ENCODE measurements around the gene TM9SF4. TPM values are rescaled to one million over a fixed set of nuclear protein-coding genes. Genes with fewer than 3 reads are reported as not detected.

TM9SF4 gene
- total RNA-seq, 4 donors from 2014 or later: 17.2 to 24.8 (median 22.1) TPM

DNA sequence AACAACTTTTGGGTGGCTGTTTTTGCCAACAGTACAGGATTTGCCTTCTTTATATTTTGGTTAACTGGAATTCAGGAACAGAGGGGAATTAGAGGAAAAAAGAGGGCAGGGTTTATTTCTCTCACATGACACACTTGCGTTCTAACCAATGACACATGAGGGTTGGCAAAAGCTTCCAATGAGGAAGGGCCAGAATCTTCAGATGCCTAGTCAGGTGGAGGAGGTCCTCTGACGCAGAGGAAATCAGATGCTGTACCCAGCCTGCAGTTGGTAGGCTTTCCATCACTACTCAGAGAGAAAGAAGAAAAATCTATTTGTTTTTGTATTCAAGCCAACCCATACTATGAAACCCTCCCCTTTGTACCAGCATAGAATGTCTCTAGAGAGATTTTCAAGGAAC is 20.8 kb downstream of the TM9SF4 start:
- TF ChIP-seq, protein P1, sequence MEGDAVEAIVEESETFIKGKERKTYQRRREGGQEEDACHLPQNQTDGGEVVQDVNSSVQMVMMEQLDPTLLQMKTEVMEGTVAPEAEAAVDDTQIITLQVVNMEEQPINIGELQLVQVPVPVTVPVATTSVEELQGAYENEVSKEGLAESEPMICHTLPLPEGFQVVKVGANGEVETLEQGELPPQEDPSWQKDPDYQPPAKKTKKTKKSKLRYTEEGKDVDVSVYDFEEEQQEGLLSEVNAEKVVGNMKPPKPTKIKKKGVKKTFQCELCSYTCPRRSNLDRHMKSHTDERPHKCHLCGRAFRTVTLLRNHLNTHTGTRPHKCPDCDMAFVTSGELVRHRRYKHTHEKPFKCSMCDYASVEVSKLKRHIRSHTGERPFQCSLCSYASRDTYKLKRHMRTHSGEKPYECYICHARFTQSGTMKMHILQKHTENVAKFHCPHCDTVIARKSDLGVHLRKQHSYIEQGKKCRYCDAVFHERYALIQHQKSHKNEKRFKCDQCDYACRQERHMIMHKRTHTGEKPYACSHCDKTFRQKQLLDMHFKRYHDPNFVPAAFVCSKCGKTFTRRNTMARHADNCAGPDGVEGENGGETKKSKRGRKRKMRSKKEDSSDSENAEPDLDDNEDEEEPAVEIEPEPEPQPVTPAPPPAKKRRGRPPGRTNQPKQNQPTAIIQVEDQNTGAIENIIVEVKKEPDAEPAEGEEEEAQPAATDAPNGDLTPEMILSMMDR (IDR thresholded peaks at IDR 0.05; ENCODE audit: low read depth): no peak

DNA sequence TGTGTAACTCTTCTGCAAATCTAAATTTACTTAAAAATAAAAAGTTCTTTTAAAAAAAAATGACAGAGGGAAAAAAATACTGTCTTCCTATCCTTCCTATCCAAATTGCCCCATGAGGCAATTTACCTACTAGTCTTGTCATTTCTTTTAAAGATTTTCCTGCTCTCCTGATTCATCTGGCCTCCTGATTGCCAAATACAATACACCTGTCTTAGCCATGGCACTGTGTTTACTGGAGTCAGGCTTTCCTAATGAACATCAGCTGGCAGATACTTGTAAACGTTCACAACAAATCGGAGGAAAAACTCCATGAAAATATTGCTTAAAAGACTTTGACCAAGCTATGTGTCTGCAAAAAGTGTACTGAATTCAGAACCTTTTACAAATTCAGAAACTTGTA is 21.5 kb downstream of the TM9SF4 start:
- TF ChIP-seq, protein P1 (IDR thresholded peaks at IDR 0.05; ENCODE audit: low read depth): no peak

DNA sequence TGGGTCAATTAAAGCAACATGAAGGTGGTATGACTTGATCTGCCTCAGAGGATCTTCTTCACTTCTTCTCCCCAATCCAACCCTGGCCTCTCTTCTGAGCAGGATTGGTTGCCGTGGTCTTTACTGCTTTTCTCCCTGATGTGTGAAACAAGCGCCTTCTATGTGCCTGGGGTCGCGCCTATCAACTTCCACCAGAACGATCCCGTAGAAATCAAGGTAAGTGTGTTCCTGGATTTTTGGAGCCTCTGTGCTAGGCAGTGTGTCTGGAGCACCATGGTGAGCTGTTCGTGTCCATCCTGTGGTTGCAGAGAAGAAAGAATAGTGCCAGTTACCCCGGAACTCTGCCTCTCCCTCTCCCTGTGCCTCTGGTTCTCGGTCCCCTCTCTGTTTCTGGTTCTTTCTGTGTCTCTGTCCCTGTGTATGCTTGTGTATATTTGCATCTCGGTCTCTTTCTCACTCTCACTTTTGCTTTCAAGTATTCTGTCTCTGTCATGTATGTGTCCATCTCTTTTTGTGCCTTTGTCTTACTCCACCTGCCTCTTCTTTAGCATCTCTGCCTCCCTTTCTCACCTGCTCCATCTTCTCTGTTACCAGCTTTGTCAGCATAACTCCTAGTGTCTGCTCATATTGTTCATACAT is 23.5 kb downstream of the TM9SF4 start:
- TF ChIP-seq, protein P1 (IDR thresholded peaks at IDR 0.05; ENCODE audit: low read depth): no peak

- TF ChIP-seq, protein P1 (IDR thresholded peaks at IDR 0.05; ENCODE audit: low read depth): no peak
These were observed 24.5 kb downstream of the TM9SF4 start for GRCh38 chr20:32134026-32134425.

- TF ChIP-seq, protein P1 (IDR thresholded peaks at IDR 0.05; ENCODE audit: low read depth): no peak
These were observed 26.5 kb downstream of the TM9SF4 start for GRCh38 chr20:32135983-32136515.

DNA sequence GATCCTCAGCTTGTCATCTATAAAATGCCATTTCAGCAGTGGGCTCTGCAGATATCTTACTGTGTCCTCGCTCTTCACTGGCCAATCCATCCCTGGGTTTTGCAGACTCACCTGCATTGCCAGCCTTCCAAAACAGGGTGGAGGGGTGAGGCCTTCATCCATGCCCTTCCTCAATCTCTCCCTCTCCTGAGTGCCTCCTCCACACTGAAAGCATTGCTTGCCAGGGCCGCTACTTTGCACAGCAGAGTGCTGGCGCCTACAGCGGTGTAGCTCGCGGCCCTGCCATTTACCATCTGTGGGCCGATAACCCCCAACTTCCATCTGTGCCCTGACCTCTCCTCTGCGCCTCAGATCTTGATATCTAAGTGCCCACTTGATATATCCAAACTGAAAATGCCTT is 29.4 kb downstream of the TM9SF4 start:
- TF ChIP-seq, protein P1 (IDR thresholded peaks at IDR 0.05; ENCODE audit: low read depth): no peak

DNA sequence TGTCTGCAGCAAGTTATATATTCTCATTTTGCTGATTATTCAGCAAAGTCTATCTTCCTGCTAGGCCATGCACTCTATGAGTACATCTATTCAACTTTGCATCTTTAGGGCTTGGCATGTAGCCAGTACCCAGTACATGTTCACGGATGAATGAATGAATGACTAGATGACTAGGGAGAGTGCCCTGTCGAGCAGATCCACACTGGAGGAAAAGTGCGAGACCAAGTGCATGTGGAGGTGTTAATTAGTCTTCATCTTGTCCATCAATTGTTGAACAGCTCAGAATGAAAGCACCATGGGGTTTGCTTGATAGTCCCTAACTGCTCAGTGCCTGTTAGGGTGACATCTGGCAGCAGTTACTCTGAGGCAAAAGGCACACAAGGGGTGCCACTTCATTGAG is 30.4 kb downstream of the TM9SF4 start:
- TF ChIP-seq, protein P1 (IDR thresholded peaks at IDR 0.05; ENCODE audit: low read depth): no peak

All from subcutaneous adipose tissue (tissue), 4 donors.